ENCODE measurements around the gene TPH1. TPM values are rescaled to one million over a fixed set of nuclear protein-coding genes. Genes with fewer than 3 reads are reported as not detected.

TPH1 gene
- total RNA-seq, 1 experiment from 2014 or later, result 0.07 TPM

- TF ChIP-seq, protein P1, sequence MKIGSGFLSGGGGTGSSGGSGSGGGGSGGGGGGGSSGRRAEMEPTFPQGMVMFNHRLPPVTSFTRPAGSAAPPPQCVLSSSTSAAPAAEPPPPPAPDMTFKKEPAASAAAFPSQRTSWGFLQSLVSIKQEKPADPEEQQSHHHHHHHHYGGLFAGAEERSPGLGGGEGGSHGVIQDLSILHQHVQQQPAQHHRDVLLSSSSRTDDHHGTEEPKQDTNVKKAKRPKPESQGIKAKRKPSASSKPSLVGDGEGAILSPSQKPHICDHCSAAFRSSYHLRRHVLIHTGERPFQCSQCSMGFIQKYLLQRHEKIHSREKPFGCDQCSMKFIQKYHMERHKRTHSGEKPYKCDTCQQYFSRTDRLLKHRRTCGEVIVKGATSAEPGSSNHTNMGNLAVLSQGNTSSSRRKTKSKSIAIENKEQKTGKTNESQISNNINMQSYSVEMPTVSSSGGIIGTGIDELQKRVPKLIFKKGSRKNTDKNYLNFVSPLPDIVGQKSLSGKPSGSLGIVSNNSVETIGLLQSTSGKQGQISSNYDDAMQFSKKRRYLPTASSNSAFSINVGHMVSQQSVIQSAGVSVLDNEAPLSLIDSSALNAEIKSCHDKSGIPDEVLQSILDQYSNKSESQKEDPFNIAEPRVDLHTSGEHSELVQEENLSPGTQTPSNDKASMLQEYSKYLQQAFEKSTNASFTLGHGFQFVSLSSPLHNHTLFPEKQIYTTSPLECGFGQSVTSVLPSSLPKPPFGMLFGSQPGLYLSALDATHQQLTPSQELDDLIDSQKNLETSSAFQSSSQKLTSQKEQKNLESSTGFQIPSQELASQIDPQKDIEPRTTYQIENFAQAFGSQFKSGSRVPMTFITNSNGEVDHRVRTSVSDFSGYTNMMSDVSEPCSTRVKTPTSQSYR (CRISPR knock-in tag; IDR thresholded peaks at IDR 0.05), result 0 out of 2 replicates have a peak, but pooled peaks have one; percentile 26
- TF ChIP-seq ZNF138 (CRISPR knock-in tag; conservative IDR thresholded peaks at IDR 0.05) (no peak), ETV6 (CRISPR knock-in tag; IDR thresholded peaks at IDR 0.05) (no peak), TEAD4 (CRISPR knock-in tag; IDR thresholded peaks at IDR 0.05) (no peak), CREM (CRISPR knock-in tag; IDR thresholded peaks at IDR 0.05) (peak; percentile 27; the same call in 1 of the 2 replicates), ZNF416 (CRISPR knock-in tag; IDR thresholded peaks at IDR 0.05) (no peak), NR2C2 (CRISPR knock-in tag; IDR thresholded peaks at IDR 0.05) (no peak), CREB1 (CRISPR knock-in tag; IDR thresholded peaks at IDR 0.05) (peak; percentile 18; the same call in 1 of the 2 replicates), FOXP1 (CRISPR knock-in tag; IDR thresholded peaks at IDR 0.05; ENCODE audit: borderline replicate concordance) (peak; percentile 16; the same call in 1 of the 2 replicates), NFYB (CRISPR knock-in tag; conservative IDR thresholded peaks at IDR 0.05; ENCODE audit: low read depth) (no peak)
- TF ChIP-seq, protein P2, sequence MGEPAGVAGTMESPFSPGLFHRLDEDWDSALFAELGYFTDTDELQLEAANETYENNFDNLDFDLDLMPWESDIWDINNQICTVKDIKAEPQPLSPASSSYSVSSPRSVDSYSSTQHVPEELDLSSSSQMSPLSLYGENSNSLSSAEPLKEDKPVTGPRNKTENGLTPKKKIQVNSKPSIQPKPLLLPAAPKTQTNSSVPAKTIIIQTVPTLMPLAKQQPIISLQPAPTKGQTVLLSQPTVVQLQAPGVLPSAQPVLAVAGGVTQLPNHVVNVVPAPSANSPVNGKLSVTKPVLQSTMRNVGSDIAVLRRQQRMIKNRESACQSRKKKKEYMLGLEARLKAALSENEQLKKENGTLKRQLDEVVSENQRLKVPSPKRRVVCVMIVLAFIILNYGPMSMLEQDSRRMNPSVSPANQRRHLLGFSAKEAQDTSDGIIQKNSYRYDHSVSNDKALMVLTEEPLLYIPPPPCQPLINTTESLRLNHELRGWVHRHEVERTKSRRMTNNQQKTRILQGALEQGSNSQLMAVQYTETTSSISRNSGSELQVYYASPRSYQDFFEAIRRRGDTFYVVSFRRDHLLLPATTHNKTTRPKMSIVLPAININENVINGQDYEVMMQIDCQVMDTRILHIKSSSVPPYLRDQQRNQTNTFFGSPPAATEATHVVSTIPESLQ (CRISPR knock-in tag; IDR thresholded peaks at IDR 0.05), result no peak
- TF ChIP-seq, protein P3, sequence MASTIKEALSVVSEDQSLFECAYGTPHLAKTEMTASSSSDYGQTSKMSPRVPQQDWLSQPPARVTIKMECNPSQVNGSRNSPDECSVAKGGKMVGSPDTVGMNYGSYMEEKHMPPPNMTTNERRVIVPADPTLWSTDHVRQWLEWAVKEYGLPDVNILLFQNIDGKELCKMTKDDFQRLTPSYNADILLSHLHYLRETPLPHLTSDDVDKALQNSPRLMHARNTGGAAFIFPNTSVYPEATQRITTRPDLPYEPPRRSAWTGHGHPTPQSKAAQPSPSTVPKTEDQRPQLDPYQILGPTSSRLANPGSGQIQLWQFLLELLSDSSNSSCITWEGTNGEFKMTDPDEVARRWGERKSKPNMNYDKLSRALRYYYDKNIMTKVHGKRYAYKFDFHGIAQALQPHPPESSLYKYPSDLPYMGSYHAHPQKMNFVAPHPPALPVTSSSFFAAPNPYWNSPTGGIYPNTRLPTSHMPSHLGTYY (CRISPR knock-in tag; IDR thresholded peaks at IDR 0.05), result no peak
- TF ChIP-seq, protein P4, sequence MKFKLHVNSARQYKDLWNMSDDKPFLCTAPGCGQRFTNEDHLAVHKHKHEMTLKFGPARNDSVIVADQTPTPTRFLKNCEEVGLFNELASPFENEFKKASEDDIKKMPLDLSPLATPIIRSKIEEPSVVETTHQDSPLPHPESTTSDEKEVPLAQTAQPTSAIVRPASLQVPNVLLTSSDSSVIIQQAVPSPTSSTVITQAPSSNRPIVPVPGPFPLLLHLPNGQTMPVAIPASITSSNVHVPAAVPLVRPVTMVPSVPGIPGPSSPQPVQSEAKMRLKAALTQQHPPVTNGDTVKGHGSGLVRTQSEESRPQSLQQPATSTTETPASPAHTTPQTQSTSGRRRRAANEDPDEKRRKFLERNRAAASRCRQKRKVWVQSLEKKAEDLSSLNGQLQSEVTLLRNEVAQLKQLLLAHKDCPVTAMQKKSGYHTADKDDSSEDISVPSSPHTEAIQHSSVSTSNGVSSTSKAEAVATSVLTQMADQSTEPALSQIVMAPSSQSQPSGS (CRISPR knock-in tag; IDR thresholded peaks at IDR 0.05; ENCODE audit: borderline replicate concordance, low read depth), result no peak
These were observed 32.9 kb downstream of the TPH1 start, which contains the start of gene SERGEF (continued) for GRCh38 chr11:18012906-18013781.

GRCh38 chr11:18012122-18012905 is 33.8 kb downstream of the TPH1 start:
- DNase-seq (ENCODE audit: low spot score) (no peak), ATAC-seq (peak; percentile 33)
- H3K27ac Mint-ChIP-seq, result peak overlapping the region; percentile 64
- H3K36me3 Mint-ChIP-seq, result no peaks in the 10 kb centered on the region
- H3K4me1 Mint-ChIP-seq, result peaks cover 31% of the 10 kb centered on the region
- peak overlapping the region; percentile 100 for H3K4me3 Mint-ChIP-seq
- TF ChIP-seq ELF4 (CRISPR knock-in tag; IDR thresholded peaks at IDR 0.05; ENCODE audit: low read depth) (no peak), NR1H2 (CRISPR knock-in tag; IDR thresholded peaks at IDR 0.05) (no peak), FOXP1 (CRISPR knock-in tag; IDR thresholded peaks at IDR 0.05; ENCODE audit: borderline replicate concordance) (peak; percentile 23; the same call in 1 of the 2 replicates)
- TF ChIP-seq, protein P3 (CRISPR knock-in tag; IDR thresholded peaks at IDR 0.05), result no peak
- TF ChIP-seq, protein P5, sequence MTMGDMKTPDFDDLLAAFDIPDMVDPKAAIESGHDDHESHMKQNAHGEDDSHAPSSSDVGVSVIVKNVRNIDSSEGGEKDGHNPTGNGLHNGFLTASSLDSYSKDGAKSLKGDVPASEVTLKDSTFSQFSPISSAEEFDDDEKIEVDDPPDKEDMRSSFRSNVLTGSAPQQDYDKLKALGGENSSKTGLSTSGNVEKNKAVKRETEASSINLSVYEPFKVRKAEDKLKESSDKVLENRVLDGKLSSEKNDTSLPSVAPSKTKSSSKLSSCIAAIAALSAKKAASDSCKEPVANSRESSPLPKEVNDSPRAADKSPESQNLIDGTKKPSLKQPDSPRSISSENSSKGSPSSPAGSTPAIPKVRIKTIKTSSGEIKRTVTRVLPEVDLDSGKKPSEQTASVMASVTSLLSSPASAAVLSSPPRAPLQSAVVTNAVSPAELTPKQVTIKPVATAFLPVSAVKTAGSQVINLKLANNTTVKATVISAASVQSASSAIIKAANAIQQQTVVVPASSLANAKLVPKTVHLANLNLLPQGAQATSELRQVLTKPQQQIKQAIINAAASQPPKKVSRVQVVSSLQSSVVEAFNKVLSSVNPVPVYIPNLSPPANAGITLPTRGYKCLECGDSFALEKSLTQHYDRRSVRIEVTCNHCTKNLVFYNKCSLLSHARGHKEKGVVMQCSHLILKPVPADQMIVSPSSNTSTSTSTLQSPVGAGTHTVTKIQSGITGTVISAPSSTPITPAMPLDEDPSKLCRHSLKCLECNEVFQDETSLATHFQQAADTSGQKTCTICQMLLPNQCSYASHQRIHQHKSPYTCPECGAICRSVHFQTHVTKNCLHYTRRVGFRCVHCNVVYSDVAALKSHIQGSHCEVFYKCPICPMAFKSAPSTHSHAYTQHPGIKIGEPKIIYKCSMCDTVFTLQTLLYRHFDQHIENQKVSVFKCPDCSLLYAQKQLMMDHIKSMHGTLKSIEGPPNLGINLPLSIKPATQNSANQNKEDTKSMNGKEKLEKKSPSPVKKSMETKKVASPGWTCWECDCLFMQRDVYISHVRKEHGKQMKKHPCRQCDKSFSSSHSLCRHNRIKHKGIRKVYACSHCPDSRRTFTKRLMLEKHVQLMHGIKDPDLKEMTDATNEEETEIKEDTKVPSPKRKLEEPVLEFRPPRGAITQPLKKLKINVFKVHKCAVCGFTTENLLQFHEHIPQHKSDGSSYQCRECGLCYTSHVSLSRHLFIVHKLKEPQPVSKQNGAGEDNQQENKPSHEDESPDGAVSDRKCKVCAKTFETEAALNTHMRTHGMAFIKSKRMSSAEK (CRISPR knock-in tag; IDR thresholded peaks at IDR 0.05; ENCODE audit: borderline replicate concordance), result no peak
- TF ChIP-seq, protein P2 (CRISPR knock-in tag; IDR thresholded peaks at IDR 0.05), result no peak
- ChIA-PET POLR2A (no interaction called here), CTCF (interaction anchor here (0.7 to 3.3 kb wide), 5 partner anchors 45 to 281 kb away, joined by 3 to 9 read pairs (median 6); no protein-coding TSS in a partner anchor)
- no peaks in the 10 kb centered on the region for H3K9me3 Mint-ChIP-seq
- H3K27me3 Mint-ChIP-seq (ENCODE audit: low read depth), result peaks cover 27% of the 10 kb centered on the region
